Loucy (cell line): Measurements from ENCODE around the gene CASZ1.

ENCODE experiments used
- CTCF ChIP-seq: fragments of 200-600 bp; sonication (generic); conservative IDR thresholded peaks from 2 replicates; pipeline ENCODE4 v1.5.1; 2014; ENCODE audit warnings: mild to moderate bottlenecking, antibody characterized with exemption, low read length
- EZH2phosphoT487 ChIP-seq: fragments of 200-600 bp; IDR thresholded peaks from 2 replicates; pipeline ENCODE4 v1.6.1; 2018; ENCODE audit warnings: antibody characterized with exemption, mild to moderate bottlenecking, moderate library complexity, borderline replicate concordance

- TF ChIP-seq CTCF (no peak), EZH2phosphoT487 (no peak)
Observed at GRCh38 chr1:10676963-10677362, 119.5 kb downstream of the CASZ1 start.
